WTC11 (cell line): Measurements from ENCODE around the gene AZIN2. TPM values are rescaled to one million over a fixed set of nuclear protein-coding genes. Genes with fewer than 3 reads are reported as not detected.
"Not testable (repeated sequence)": the region's sequence is repeated elsewhere in the genome, so short reads cannot be mapped to it uniquely, and the experiment has no call there.

Source experiments
- ATAC-seq: fragments of 200-7000 bp; cut with Tn5 transposase; 2 replicates; pipeline ENCODE4 v1.10.0; 2021; ENCODE audit warnings: mild to moderate bottlenecking, moderate library complexity
- CTCF ChIA-PET: fragments of 300-600 bp; sonication (Branson Sonifier 250); formaldehyde crosslinking; loops from one replicate; lab custom pipeline; 2021; ENCODE audit warnings: antibody characterized with exemption; lab: Charles Lee
- POLR2A ChIA-PET: fragments of 350-600 bp; sonication (Branson Sonifier 250); formaldehyde crosslinking; loops from one replicate; lab custom pipeline; 2021; ENCODE audit warnings: antibody characterized with exemption; lab: Charles Lee
- DNase-seq: peaks from one replicate; pipeline ENCODE4 v3.0.0; 2021; ENCODE audit warnings: low spot score
- H3K27ac Mint-ChIP-seq: 2 replicates; pipeline ENCODE4 v1.8.0; 2021; ENCODE audit warnings: mixed read lengths
- H3K27me3 Mint-ChIP-seq: 2 replicates; pipeline ENCODE4 v1.8.0; 2021; ENCODE audit warnings: low read depth, mild to moderate bottlenecking, moderate library complexity, mixed read lengths
- H3K36me3 Mint-ChIP-seq: 2 replicates; pipeline ENCODE4 v1.8.0; 2021; ENCODE audit warnings: mixed read lengths
- H3K4me1 Mint-ChIP-seq: 2 replicates; pipeline ENCODE4 v1.8.0; 2022; ENCODE audit warnings: mixed read lengths
- H3K4me3 Mint-ChIP-seq: 2 replicates; pipeline ENCODE4 v1.8.0; 2021; ENCODE audit warnings: mild to moderate bottlenecking, moderate library complexity, mixed read lengths
- H3K9me3 Mint-ChIP-seq: 2 replicates; pipeline ENCODE4 v1.8.0; 2021; ENCODE audit warnings: mixed read lengths
- ATF3 ChIP-seq: sonication (generic); formaldehyde crosslinking; conservative IDR thresholded peaks from 2 replicates; pipeline ENCODE4 v1.8.1; 2022; ENCODE audit warnings: mild to moderate bottlenecking, missing genetic modification reagents
- ATF6 ChIP-seq: sonication (generic); formaldehyde crosslinking; IDR thresholded peaks from 2 replicates; pipeline ENCODE4 v1.8.1; 2023; ENCODE audit warnings: mild to moderate bottlenecking, missing genetic modification reagents
- CBFB ChIP-seq: sonication (generic); formaldehyde crosslinking; IDR thresholded peaks from 2 replicates; pipeline ENCODE4 v1.8.1; 2022; ENCODE audit warnings: mild to moderate bottlenecking, low read depth, missing genetic modification reagents
- ELF4 ChIP-seq: sonication (generic); formaldehyde crosslinking; IDR thresholded peaks from 2 replicates; pipeline ENCODE4 v1.8.1; 2022; ENCODE audit warnings: low read depth, mild to moderate bottlenecking, moderate library complexity, missing genetic modification reagents
- EMX1 ChIP-seq: fragments of 250-450 bp; sonication (Bioruptor Pico); IDR thresholded peaks from 2 replicates; pipeline ENCODE4 v1.8.0; 2021; ENCODE audit warnings: mild to moderate bottlenecking
- GRHL2 ChIP-seq: fragments of 250-450 bp; sonication (Bioruptor Pico); IDR thresholded peaks from 2 replicates; pipeline ENCODE4 v1.8.0; 2022; ENCODE audit warnings: mild to moderate bottlenecking, moderate library complexity; ENCODE audit not compliant: insufficient replicate concordance, severe bottlenecking
- HMGA2 ChIP-seq: fragments of 250-450 bp; sonication (Bioruptor Pico); IDR thresholded peaks from 2 replicates; pipeline ENCODE4 v1.4.0; 2021; ENCODE audit warnings: mild to moderate bottlenecking, moderate library complexity
- JAZF1 ChIP-seq: fragments of 250-450 bp; sonication (Bioruptor Pico); IDR thresholded peaks from 2 replicates; pipeline ENCODE4 v1.9.0; 2021; ENCODE audit warnings: moderate library complexity, mild to moderate bottlenecking, inconsistent platforms
- MXD4 ChIP-seq: fragments of 250-450 bp; sonication (Bioruptor Pico); IDR thresholded peaks from 2 replicates; pipeline ENCODE4 v1.8.0; 2021; ENCODE audit warnings: mild to moderate bottlenecking, moderate library complexity, borderline replicate concordance
- NFE2L1 ChIP-seq: sonication (generic); formaldehyde crosslinking; IDR thresholded peaks from 2 replicates; pipeline ENCODE4 v1.8.1; 2023; ENCODE audit warnings: missing genetic modification reagents
- OVOL2 ChIP-seq: fragments of 250-450 bp; sonication (Bioruptor Pico); IDR thresholded peaks from 2 replicates; pipeline ENCODE4 v1.9.0; 2021; ENCODE audit warnings: mild to moderate bottlenecking, borderline replicate concordance
- PRDM15 ChIP-seq: sonication (generic); formaldehyde crosslinking; IDR thresholded peaks from 2 replicates; pipeline ENCODE4 v1.8.0; 2022; ENCODE audit warnings: missing genetic modification reagents
- PREB ChIP-seq: sonication (generic); formaldehyde crosslinking; IDR thresholded peaks from 2 replicates; pipeline ENCODE4 v1.8.1; 2022; ENCODE audit warnings: mild to moderate bottlenecking, missing genetic modification reagents, moderate library complexity, borderline replicate concordance
- SMAD3 ChIP-seq: sonication (generic); formaldehyde crosslinking; IDR thresholded peaks from 2 replicates; pipeline ENCODE4 v1.8.0; 2022; ENCODE audit warnings: missing genetic modification reagents, mild to moderate bottlenecking, borderline replicate concordance
- TEAD1 ChIP-seq: sonication (generic); formaldehyde crosslinking; IDR thresholded peaks from 2 replicates; pipeline ENCODE4 v1.8.0; 2022; ENCODE audit warnings: mild to moderate bottlenecking, missing genetic modification reagents
- ZBTB43 ChIP-seq: sonication (generic); formaldehyde crosslinking; IDR thresholded peaks from 2 replicates; pipeline ENCODE4 v1.8.1; 2023; ENCODE audit warnings: mild to moderate bottlenecking, missing genetic modification reagents
- total RNA-seq: library from RNA; stranded (reverse); gene quantifications from 3 replicates; pipeline ENCODE4 v1.2.3, GENCODE V29; 2021
- TF ChIP-seq, protein P1 (sequence below): sonication (generic); formaldehyde crosslinking; IDR thresholded peaks from 2 replicates; pipeline ENCODE4 v1.8.1; 2022; ENCODE audit warnings: missing genetic modification reagents, borderline replicate concordance
- TF ChIP-seq, protein P2 (sequence below): fragments of 200-600 bp; IDR thresholded peaks from 2 replicates; pipeline ENCODE4 v1.8.0; 2022; ENCODE audit warnings: antibody characterized with exemption

AZIN2 gene
- total RNA-seq, 1 experiment from 2014 or later = 1.7 TPM

DNA sequence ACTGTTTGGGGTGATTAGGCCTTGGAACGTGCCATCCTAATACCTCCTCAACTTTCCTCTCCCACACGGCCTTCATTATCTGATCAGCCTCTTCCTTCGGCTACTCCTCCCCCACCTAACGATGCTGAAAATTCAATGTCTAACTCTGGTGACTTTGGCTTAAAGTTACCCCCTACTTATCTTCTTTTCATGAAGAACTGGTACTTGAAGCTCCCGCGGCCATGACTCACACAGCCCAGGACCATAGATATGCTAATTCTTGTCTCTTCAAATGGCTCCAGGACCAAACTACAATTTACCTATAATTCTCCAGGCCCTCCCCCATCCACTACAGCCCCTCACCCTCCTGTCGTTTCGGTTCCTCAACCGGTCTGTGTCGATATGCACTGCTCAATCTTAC, 15.7 kb upstream of the AZIN2 start (continued):
- no peak for TF ChIP-seq PRDM15 (CRISPR knock-in tag)
- TF ChIP-seq ELF4 (CRISPR knock-in tag) = no peak

- DNase-seq, H3K4me1 Mint-ChIP-seq, H3K4me3 Mint-ChIP-seq, ATAC-seq, POLR2A ChIA-PET, H3K27ac Mint-ChIP-seq: not testable (repeated sequence)
- CTCF ChIA-PET = interaction anchor here (1.8 kb wide), 1 partner anchor 20 kb away, joined by 5 read pairs; no protein-coding TSS in a partner anchor
- Mint-ChIP-seq H3K9me3 (peaks cover 64% of the 10 kb centered on the region), H3K27me3 (peaks cover 49% of the 10 kb centered on the region), H3K36me3 (peaks cover 39% of the 10 kb centered on the region)
Measured at GRCh38 chr1:33066477-33066876, 14.5 kb upstream of the AZIN2 start.

- DNase-seq, H3K4me1 Mint-ChIP-seq, POLR2A ChIA-PET, H3K27ac Mint-ChIP-seq, H3K4me3 Mint-ChIP-seq, ATAC-seq: not testable (repeated sequence)
- Mint-ChIP-seq H3K36me3 (peaks cover 30% of the 10 kb centered on the region), H3K9me3 (peaks cover 50% of the 10 kb centered on the region), H3K27me3 (peaks cover 37% of the 10 kb centered on the region)
- CTCF ChIA-PET = interaction anchor here (1.8 kb wide), 1 partner anchor 18 kb away, joined by 5 read pairs; no protein-coding TSS in a partner anchor
Measured at GRCh38 chr1:33068108-33068507, 12.8 kb upstream of the AZIN2 start.

- TF ChIP-seq EMX1 (CRISPR knock-in tag) = no peak
- no peak for TF ChIP-seq PREB (CRISPR knock-in tag)
- TF ChIP-seq OVOL2 (CRISPR knock-in tag) = no peak
- TF ChIP-seq TEAD1 = no peak
- TF ChIP-seq NFE2L1 = no peak
- no peak for TF ChIP-seq ZBTB43 (CRISPR knock-in tag)
- no peak for TF ChIP-seq GRHL2 (CRISPR knock-in tag)
- no peak for TF ChIP-seq ELF4 (CRISPR knock-in tag)
- TF ChIP-seq CBFB (CRISPR knock-in tag) = no peak
- TF ChIP-seq JAZF1 = no peak
- TF ChIP-seq MXD4 (CRISPR knock-in tag) = no peak
- no peak for TF ChIP-seq HMGA2 (CRISPR knock-in tag)
- no peak for TF ChIP-seq ATF3 (CRISPR knock-in tag)
- TF ChIP-seq, protein P1, sequence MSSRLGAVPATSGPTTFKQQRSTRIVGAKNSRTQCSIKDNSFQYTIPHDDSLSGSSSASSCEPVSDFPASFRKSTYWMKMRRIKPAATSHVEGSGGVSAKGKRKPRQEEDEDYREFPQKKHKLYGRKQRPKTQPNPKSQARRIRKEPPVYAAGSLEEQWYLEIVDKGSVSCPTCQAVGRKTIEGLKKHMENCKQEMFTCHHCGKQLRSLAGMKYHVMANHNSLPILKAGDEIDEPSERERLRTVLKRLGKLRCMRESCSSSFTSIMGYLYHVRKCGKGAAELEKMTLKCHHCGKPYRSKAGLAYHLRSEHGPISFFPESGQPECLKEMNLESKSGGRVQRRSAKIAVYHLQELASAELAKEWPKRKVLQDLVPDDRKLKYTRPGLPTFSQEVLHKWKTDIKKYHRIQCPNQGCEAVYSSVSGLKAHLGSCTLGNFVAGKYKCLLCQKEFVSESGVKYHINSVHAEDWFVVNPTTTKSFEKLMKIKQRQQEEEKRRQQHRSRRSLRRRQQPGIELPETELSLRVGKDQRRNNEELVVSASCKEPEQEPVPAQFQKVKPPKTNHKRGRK (CRISPR knock-in tag) = no peak
- TF ChIP-seq ATF6 (CRISPR knock-in tag) = no peak
- no peak for TF ChIP-seq SMAD3 (CRISPR knock-in tag)
- TF ChIP-seq, protein P2, sequence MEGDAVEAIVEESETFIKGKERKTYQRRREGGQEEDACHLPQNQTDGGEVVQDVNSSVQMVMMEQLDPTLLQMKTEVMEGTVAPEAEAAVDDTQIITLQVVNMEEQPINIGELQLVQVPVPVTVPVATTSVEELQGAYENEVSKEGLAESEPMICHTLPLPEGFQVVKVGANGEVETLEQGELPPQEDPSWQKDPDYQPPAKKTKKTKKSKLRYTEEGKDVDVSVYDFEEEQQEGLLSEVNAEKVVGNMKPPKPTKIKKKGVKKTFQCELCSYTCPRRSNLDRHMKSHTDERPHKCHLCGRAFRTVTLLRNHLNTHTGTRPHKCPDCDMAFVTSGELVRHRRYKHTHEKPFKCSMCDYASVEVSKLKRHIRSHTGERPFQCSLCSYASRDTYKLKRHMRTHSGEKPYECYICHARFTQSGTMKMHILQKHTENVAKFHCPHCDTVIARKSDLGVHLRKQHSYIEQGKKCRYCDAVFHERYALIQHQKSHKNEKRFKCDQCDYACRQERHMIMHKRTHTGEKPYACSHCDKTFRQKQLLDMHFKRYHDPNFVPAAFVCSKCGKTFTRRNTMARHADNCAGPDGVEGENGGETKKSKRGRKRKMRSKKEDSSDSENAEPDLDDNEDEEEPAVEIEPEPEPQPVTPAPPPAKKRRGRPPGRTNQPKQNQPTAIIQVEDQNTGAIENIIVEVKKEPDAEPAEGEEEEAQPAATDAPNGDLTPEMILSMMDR = no peak
- Mint-ChIP-seq H3K4me1 (peaks cover 2% of the 10 kb centered on the region), H3K27me3 (peaks cover 24% of the 10 kb centered on the region), H3K27ac (no peak overlapping the region), H3K4me3 (no peak overlapping the region), H3K9me3 (peaks cover 24% of the 10 kb centered on the region), H3K36me3 (peaks cover 4% of the 10 kb centered on the region)
- ATAC-seq (no peak), DNase-seq (no peak)
- POLR2A ChIA-PET = no interaction called here
- CTCF ChIA-PET = interaction anchor here (1.4 kb wide), 1 partner anchor 15 kb away, joined by 6 read pairs; no protein-coding TSS in a partner anchor
Measured at GRCh38 chr1:33070628-33071027, 10.3 kb upstream of the AZIN2 start.
